Fibroblast of lung (primary cell): ENCODE data around the gene CA9. TPM values are rescaled to one million over a fixed set of nuclear protein-coding genes. Genes with fewer than 3 reads are reported as not detected.

Source experiments
- DNase-seq, 2 donors: peaks; one replicate each; pipeline versions ENCODE4 v3.0.0 to v3.0.0-alpha.2; 2010; ENCODE audit warnings: low read depth in 2 of 2
- H2AFZ ChIP-seq: 2 replicates; pipeline ENCODE4 v1.5.1; 2012; ENCODE audit warnings: low read length, control low read depth, inconsistent platforms
- H3K27ac ChIP-seq: 2 replicates; pipeline ENCODE4 v1.5.1; 2011; ENCODE audit warnings: low read length, control low read depth; ENCODE audit not compliant: insufficient read depth
- H3K27me3 ChIP-seq: 2 replicates; pipeline ENCODE4 v1.5.1; 2011; ENCODE audit warnings: mild to moderate bottlenecking, low read length; ENCODE audit not compliant: control insufficient read depth, insufficient read depth
- H3K36me3 ChIP-seq: 2 replicates; pipeline ENCODE4 v1.5.1; 2011; ENCODE audit warnings: low read length; ENCODE audit not compliant: control insufficient read depth, insufficient read depth
- H3K4me1 ChIP-seq: 2 replicates; pipeline ENCODE4 v1.5.1; 2011; ENCODE audit warnings: low read length; ENCODE audit not compliant: control insufficient read depth, insufficient read depth; ENCODE audit errors: extremely low read depth
- H3K4me2 ChIP-seq: 2 replicates; pipeline ENCODE4 v1.5.1; 2011; ENCODE audit warnings: low read length, control low read depth; ENCODE audit not compliant: insufficient read depth; ENCODE audit errors: extremely low read depth
- H3K4me3 ChIP-seq, 4 experiments: fragments of 200-600 bp in 1 of 4; sonication (generic) in 1 of 4; replicated peaks in 1 of 4; 2 replicates each; pipeline ENCODE4 v1.5.1; 2011 to 2016; ENCODE audit warnings: low read length in 4 of 4, low read depth in 3 of 4, mild to moderate bottlenecking in 3 of 4, control low read depth in 2 of 4, inconsistent platforms in 1 of 4, mixed read lengths in 1 of 4; ENCODE audit not compliant: insufficient read depth in 1 of 4; ENCODE audit errors: control extremely low read depth in 1 of 4
- H3K79me2 ChIP-seq: 2 replicates; pipeline ENCODE4 v1.5.1; 2012; ENCODE audit warnings: mild to moderate bottlenecking, low read length, inconsistent platforms; ENCODE audit not compliant: control insufficient read depth, insufficient read depth
- H3K9ac ChIP-seq: 2 replicates; pipeline ENCODE4 v1.5.1; 2011; ENCODE audit warnings: mild to moderate bottlenecking, low read length, control low read depth; ENCODE audit not compliant: insufficient read depth
- H3K9me3 ChIP-seq: 2 replicates; pipeline ENCODE4 v1.5.1; 2012; ENCODE audit warnings: low read depth, low read length; ENCODE audit not compliant: control insufficient read depth, insufficient read depth
- H4K20me1 ChIP-seq: 2 replicates; pipeline ENCODE4 v1.5.1; 2011; ENCODE audit warnings: low read length; ENCODE audit not compliant: control insufficient read depth, insufficient read depth; ENCODE audit errors: extremely low read depth
- EZH2 ChIP-seq: IDR thresholded peaks from 2 replicates; pipeline ENCODE4 v1.5.1; 2012; ENCODE audit warnings: low read length, control low read depth, mild to moderate bottlenecking; ENCODE audit errors: missing control alignments
- polyA plus RNA-seq, 2 donors: library from polyadenylated mRNA; depleted of rRNA in 1 of 2; stranded (reverse) in 1 of 2; unstranded in 1 of 2; fragments of >200 nt; gene quantifications; 2 replicates each; pipeline ENCODE4 v1.2.1, GENCODE V29; 2011 to 2012; ENCODE audit warnings: missing spikeins in 1 of 2
- total RNA-seq: library from RNA; depleted of rRNA; stranded (reverse); fragments of >200 nt; gene quantifications from 2 replicates; pipeline ENCODE4 v1.2.1, GENCODE V29; 2014
- TF ChIP-seq, protein P1 (sequence below), 2 donors: IDR thresholded peaks in 1 of 2; conservative IDR thresholded peaks in 1 of 2; 1 replicate in 1 of 2; 2 replicates in 1 of 2; pipeline ENCODE4 v1.5.1; 2011 to 2012; ENCODE audit warnings: low read length in 2 of 2, control low read depth in 1 of 2, inconsistent platforms in 1 of 2, low read depth in 1 of 2, mild to moderate bottlenecking in 1 of 2

CA9 gene
- total and polyA plus RNA-seq, 2 donors (not counting 1 experiment from before 2014, with no cell fraction given): 0.17 to 0.59 TPM

DNA sequence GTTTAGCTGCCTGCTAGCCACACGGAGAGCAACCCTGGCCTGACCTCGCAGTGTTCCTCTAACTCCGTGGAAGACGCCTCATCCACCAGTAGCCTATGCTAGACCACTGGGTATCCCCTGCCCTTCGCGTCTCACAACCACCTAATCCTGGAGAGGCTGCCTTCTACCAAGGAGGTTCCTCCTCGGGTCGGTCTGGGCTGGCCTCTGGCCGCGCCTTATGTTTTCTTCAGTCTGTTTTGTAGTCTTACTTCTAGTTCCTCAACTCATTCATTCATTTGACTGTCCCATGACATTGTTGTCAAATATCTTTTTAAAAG, 17.6 kb downstream of the CA9 start:
- DNase-seq: no peak
- peaks cover 20% of the 10 kb centered on the region for H3K4me1 ChIP-seq
- peak overlapping the region; percentile 81 for H3K4me2 ChIP-seq
- H3K4me3 ChIP-seq: peak overlapping the region; percentile 30 to 99 (median 38)
- H3K27ac ChIP-seq: peak overlapping the region; percentile 79
- H4K20me1 ChIP-seq: peaks cover 2% of the 10 kb centered on the region
- peaks cover 14% of the 10 kb centered on the region for H3K36me3 ChIP-seq
- H3K27me3 ChIP-seq: no peaks in the 10 kb centered on the region
- H3K79me2 ChIP-seq: peaks cover 34% of the 10 kb centered on the region
- no peaks in the 10 kb centered on the region for H3K9me3 ChIP-seq
- no peak for TF ChIP-seq EZH2
- TF ChIP-seq, protein P1, sequence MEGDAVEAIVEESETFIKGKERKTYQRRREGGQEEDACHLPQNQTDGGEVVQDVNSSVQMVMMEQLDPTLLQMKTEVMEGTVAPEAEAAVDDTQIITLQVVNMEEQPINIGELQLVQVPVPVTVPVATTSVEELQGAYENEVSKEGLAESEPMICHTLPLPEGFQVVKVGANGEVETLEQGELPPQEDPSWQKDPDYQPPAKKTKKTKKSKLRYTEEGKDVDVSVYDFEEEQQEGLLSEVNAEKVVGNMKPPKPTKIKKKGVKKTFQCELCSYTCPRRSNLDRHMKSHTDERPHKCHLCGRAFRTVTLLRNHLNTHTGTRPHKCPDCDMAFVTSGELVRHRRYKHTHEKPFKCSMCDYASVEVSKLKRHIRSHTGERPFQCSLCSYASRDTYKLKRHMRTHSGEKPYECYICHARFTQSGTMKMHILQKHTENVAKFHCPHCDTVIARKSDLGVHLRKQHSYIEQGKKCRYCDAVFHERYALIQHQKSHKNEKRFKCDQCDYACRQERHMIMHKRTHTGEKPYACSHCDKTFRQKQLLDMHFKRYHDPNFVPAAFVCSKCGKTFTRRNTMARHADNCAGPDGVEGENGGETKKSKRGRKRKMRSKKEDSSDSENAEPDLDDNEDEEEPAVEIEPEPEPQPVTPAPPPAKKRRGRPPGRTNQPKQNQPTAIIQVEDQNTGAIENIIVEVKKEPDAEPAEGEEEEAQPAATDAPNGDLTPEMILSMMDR (conservative IDR thresholded peaks at IDR 0.05 in 1 of 2, IDR thresholded peaks at IDR 0.05 in 1 of 2; ENCODE audit: low read depth in 1 of 2, low read length in 2 of 2): no peak
- no peak overlapping the region for H2AFZ ChIP-seq
- peak overlapping the region; percentile 70 for H3K9ac ChIP-seq

DNA sequence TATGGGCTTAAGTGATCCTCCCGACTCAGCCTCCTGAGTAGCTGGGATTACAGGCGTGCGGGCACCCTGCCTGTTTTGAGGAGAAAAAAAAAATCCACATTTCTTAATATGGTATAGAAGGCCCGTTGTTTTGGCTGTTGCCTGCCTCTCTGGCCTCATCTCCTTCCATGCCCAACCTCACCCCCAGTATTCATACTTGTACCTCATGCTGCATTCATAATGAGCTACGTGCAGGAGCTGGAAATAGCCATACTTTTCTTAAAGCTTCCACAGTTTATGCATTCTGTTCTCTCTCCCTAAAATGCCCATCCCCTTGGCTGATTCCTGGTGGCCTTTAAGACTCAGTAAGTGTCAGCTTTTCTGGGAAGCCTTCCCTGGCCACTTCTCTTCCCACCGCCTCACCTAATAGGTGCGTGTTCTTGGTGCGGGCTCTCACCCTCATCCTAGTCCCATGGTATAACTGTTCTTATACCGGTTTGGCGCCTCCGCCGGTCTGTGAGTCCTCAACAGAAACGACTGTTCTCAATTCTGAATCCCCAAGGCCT, 18.1 kb downstream of the CA9 start:
- Histone ChIP-seq H3K9ac (no peak overlapping the region), H3K36me3 (peaks cover 14% of the 10 kb centered on the region), H3K4me3 (peak overlapping the region in 1 of 4 experiments; percentile 99), H3K9me3 (no peaks in the 10 kb centered on the region), H3K4me2 (peak overlapping the region; percentile 81), H2AFZ (no peak overlapping the region), H3K4me1 (peaks cover 18% of the 10 kb centered on the region), H4K20me1 (peaks cover 2% of the 10 kb centered on the region), H3K27me3 (no peaks in the 10 kb centered on the region), H3K79me2 (peaks cover 29% of the 10 kb centered on the region), H3K27ac (peak overlapping the region; percentile 79)
- peak in 1 of 2 donors; percentile 34 for DNase-seq
- TF ChIP-seq, protein P1 (conservative IDR thresholded peaks at IDR 0.05 in 1 of 2, IDR thresholded peaks at IDR 0.05 in 1 of 2; ENCODE audit: low read depth in 1 of 2, low read length in 2 of 2): no peak
- TF ChIP-seq EZH2: no peak

DNA sequence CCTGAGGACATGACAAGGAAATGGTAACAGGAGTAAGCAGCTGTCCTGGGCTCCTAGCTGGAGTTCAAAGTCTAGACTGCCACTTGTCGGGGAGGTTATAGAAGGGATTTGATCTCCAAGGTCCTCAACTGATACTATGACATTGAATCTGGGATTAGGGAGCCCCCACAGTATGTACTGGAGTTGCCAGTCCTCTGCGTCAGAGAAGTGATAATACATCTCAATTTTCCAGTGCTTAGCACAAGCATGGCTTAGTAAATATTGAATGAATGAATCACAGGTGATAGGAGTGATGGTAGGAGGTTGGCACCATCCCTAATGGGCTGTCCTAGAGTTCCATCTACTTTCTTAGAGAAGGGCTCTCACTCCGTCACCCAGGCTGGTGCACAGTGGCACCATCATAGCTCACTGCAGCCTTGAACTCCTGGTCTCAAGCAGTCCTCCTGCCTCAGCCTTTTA, 22.2 kb downstream of the CA9 start:
- TF ChIP-seq, protein P1 (conservative IDR thresholded peaks at IDR 0.05 in 1 of 2, IDR thresholded peaks at IDR 0.05 in 1 of 2; ENCODE audit: low read depth in 1 of 2, low read length in 2 of 2): no peak
- no peak for TF ChIP-seq EZH2
- Histone ChIP-seq H3K4me2 (peak overlapping the region; percentile 5), H3K36me3 (peaks cover 44% of the 10 kb centered on the region), H3K27me3 (no peaks in the 10 kb centered on the region), H2AFZ (no peak overlapping the region), H3K9me3 (no peaks in the 10 kb centered on the region), H3K9ac (no peak overlapping the region), H3K4me1 (peaks cover 10% of the 10 kb centered on the region), H3K79me2 (no peaks in the 10 kb centered on the region), H3K27ac (no peak overlapping the region), H3K4me3 (no peak overlapping the region), H4K20me1 (no peaks in the 10 kb centered on the region)
- peak in 1 of 2 donors; percentile 58 for DNase-seq
